ENCODE measurements around the gene MDK.
A peak's percentile ranks its signal among the peaks of the same experiment; 100 is the strongest.

MDK gene

GRCh38 chr11:46381048-46381818 lies at the start of gene MDK:
MDK (plus strand) TSS chr11:46381669; CDS start chr11:46382058, 389 bp downstream.
- DNase-seq = peak in 1 of 14 donors; percentile 15

DNA sequence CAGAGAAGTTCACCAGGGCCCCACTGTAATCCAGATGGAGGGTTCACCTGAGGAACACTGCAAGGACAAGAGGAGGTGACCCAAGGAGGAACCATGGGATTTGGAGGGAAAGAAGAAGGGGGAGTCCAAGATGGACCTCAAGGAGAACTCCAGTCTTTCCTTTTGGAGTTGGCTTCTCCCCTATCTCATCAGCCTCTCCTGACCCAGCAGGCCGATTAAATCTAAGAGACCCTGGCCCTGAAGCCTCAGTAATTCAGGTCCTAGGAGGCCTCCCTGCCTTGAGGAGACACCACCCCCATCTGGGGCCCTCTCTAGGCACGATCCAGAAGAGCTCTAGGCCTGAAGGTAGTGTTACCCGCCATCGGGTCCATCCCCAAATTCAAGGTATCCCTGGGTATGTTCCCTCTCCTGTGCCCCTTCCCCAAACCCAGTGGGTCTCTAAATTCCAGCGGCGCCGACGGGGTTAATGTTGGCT lies 49.3 kb upstream of the MDK start:
- no peak for DNase-seq

DNA sequence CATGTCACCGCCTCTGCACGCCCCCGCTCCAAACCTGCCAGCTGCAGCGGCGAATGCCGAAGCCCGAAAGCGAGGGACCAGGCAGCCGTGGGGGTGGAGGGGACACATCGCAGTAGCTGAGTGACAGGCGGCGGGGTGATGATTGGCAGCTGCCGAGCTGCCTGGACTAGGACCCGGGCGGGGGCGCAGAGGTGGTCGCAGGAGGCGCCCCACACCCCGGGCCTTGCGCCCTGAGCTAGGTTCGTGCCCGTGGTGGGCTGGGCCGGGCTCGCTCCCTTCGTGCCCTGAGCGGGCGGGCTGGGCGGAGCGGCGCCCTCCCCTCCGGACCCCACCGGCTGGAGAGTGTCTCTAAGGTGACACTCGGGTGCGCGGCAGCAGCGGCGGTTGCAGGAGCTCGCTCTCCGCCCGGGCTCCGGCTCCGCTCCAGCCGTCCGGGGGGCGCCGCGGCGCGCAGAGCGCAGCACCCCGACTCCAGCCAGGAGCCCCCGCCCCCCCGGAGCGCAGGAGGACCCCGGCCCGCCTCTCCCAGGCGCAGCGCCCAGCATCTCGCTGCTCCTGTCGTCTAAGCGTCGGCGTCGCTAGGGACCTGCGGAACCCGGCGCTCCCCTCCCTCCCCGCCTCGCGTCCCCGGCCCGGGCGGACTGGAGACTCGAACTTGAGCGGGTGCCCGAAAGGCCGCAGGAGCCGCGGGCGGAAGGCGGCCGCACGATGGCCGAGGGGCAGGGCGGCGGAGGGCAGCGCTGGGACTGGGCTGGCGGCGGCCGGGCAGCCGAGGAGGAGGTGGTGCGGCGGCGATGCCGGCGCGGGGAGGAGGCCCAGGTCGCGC lies 48.7 kb upstream of the MDK start:
- no peak for DNase-seq

GRCh38 chr11:46333394-46333947 lies 48.0 kb upstream of the MDK start:
- DNase-seq = no peak

DNA sequence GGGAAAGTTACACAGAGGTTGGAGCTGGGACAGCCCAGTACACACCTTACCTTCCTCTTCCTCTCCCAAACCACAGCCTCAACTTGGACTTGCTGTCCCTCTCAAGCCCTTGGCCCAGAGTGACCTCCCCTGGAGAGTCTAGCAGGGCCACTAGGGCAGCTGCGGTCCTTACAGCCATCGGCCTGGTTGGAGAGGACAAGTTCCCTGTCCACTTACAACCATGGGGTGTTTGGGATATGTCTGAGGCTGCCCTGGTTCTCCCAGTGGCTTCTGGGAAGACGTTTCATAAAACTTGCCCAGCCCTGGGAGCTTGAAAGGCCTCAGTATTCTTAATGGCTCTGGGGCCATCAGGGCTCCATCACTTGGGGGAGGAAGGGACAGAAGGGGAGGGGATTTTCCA lies 47.3 kb upstream of the MDK start:
- no peak for DNase-seq

GRCh38 chr11:46335271-46335670 lies 46.2 kb upstream of the MDK start:
- no peak for DNase-seq

GRCh38 chr11:46335890-46336562 lies 45.4 kb upstream of the MDK start:
- DNase-seq = peak in 3 of 14 donors; percentile 40 to 59 (median 58)

- peak in 1 of 14 donors; percentile 27 for DNase-seq
These were observed 44.8 kb upstream of the MDK start for GRCh38 chr11:46336563-46337180.

DNA sequence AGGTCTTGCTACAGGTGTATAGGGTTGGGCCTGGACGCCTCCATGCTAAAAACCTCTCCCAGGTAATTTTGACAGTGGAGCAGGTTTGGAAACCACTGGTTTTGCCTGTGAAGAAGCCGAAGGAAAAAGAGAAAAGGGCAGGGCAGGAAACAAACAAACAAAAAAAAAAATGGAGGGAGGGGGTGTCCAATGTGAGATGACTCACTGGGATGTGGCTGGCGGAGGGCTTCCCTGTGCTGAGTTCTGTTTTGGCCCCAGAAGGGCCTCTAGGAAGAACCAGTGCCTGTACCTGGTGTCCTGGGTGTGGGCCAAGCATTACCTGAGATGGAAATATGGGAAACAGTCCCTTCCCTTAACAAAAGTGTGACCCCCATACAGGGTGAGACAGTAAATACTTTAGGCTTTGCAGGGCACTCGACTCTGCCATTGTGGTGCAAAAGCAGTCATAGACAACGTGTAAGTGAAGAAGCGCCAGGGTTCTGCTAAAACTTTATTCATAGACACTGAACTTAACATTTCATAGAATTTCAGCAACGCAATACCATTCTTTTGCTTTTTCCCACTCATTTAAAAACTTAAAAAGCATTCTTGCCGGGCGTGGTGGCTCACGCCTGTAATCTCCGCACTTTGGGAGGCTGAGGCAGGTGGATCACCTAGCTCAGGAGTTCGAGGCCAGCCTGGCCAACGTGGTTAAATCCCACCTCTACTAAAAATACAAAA lies 43.7 kb upstream of the MDK start:
- DNase-seq = no peak

- DNase-seq = no peak
These were observed 42.9 kb upstream of the MDK start for GRCh38 chr11:46338636-46338987.

- DNase-seq = peak in 1 of 14 donors; percentile 47
These were observed 42.3 kb upstream of the MDK start for GRCh38 chr11:46338988-46339666.

DNA sequence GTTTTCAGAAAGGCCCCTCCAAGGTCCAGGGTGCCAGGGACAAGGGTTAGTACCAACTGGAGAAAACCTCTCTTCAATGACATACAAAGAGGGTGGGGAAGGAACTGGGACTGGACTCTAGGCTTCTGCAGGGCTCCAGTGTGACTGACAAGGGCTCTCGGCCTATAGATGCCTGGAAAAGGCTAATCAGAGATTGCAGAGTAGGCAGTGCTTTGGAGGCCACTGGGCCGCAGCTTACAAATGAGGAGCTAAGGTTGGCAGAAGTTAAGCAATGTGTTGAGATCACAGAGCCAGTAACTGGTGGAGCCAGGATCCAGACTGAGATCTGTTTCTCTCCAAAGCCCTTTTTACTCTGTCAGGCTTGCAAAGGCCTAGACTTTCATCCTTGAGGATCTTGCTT lies 41.7 kb upstream of the MDK start:
- DNase-seq = no peak

GRCh38 chr11:46341454-46341853 lies 40.0 kb upstream of the MDK start:
- no peak for DNase-seq

GRCh38 chr11:46342239-46342638 lies 39.2 kb upstream of the MDK start:
- no peak for DNase-seq

- DNase-seq = no peak
These were observed 37.9 kb upstream of the MDK start for GRCh38 chr11:46343520-46343919.

DNA sequence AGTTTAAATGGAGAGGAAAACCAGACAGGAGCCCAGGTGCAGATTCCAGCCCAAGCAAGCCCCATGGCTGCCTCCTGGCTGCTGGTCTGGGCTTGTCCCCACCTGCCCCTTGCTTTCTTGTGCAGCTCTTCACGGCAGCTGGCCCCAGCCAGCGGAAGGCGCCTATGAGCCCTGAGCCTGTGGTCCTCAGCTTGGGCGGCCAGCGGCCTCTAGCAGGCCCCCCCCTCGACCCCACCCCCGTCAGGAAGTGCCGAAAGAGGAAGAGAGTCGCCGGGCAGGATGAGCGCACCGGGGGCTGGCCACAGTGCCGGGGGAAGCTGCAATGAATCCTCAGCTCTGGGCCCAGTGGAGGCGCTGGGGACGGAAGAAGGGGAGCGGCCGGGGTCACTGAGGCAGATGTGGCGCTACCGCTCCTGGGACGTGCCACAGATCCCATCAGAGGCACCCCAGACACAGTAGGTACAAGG lies 36.3 kb upstream of the MDK start:
- DNase-seq = peak in 4 of 14 donors; percentile 25 to 44 (median 35)

DNA sequence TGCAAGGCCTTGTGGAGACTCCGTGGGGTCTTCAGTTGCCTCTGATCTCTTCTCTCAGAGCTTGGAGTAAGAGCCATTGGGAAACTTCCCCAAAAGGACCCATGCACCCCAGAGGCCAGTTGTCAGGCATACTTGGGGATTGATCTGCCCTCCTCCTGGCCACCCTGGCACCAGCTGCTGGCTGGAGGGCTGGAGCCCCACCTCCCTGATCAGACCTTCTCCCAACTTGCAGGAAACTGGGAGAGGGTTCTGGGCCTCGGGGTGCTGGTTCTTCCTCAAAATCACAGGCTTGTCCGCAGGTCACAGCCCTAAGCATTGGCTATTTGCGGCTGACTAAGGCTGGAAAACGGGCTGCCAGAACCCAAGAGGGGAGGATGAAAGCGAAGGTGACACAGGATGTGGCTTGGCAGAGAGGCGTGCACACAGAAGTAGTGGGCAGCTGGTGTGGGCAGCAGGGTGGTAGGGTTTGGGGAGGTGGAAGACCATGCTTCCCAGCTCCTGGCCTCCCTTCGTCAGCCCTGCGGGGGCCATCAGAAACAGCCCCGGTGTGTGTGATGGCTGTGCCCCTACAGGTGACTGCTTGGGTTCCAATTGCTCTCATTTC lies 35.5 kb upstream of the MDK start:
- no peak for DNase-seq

DNA sequence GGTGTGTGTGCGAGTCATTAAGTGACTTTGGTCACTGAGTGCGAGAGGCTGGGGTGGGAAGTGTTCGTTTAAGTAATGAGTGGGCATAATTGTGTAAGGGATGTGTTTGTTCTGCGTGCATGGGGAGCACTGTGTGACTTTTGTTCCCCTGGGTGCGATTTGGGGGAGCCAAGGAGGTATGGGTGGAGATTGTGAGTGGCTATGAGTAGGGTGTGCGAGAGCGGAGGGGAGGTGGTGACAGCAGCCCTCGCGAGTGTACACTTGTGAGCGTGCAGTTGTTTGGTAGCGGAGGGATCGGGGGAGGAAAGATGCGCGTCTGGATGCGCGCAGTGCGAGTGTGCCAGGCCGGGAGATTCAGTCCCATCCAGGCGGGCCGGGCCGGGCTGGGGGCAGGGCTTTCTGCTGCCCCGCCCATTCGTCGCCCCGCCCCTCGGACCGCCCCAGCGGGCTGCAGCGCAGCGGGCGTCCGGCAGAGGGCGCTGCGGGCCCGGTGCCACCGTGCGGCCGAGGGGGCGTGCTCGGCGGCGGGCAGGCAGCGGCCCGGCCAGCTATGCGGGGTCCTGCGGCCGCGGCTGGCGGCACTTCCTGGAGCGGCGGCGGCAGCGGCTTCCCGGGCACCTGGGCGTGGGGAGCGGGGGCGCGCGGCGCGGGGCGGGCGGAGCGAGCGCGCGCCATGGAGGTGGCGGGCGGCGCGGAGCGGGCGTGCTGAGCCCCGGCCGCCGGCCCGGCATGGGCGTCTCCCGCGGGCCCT lies 34.4 kb upstream of the MDK start, which contains the start of gene DGKZ:
Gene DGKZ (plus strand): TSS at position 578 of the 751 bp plus-strand sequence. CDS start 197 bp downstream, outside the sequence.
- peak in 13 of 14 donors; percentile 63 to 95 (median 75) for DNase-seq

- DNase-seq = no peak
These were observed 33.7 kb upstream of the MDK start for GRCh38 chr11:46347637-46348311.
